ENCODE measurements around the gene CALCOCO2.

CALCOCO2 gene

GRCh38 chr17:48908047-48908843 lies 77.4 kb downstream of the CALCOCO2 start, which contains the start of gene UBE2Z:
UBE2Z (plus strand) TSS chr17:48908407; CDS start chr17:48908504, 97 bp downstream.
- TF ChIP-seq CTCF (IDR thresholded peaks at IDR 0.05; ENCODE audit: insufficient read depth, missing control alignments): peak; percentile 35
- DNase-seq (ENCODE audit: insufficient read length, low spot score): peak; percentile 90
- FAIRE-seq: no peak

DNA sequence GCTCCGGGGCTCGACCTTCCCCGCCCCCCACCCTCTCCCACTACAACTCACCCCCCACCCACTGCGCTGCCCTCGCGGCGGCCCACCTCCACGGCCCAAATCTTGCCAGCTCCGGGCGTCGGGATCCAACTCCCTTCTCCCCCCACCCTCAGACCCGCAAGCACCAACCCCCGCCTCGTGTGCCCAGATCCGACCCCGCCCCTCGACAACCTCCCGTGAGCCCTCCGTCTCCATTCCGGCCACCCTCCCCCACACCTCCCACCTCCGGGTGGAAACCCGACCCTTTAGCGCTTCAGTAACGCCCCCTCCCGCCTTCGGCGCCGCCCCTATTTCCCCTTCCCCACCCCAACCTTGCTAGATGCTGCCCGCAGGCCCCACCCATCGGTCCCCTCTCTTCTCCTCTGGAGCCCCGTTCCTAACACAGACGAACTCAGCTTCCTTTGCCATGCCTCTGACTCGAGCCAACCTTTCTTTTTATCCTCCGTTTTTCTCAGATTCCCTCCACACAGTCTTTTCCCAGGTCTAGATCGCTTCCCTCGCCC lies 78.1 kb downstream of the CALCOCO2 start:
- no peak for TF ChIP-seq CTCF (IDR thresholded peaks at IDR 0.05; ENCODE audit: insufficient read depth, missing control alignments)
- no peak for FAIRE-seq

DNA sequence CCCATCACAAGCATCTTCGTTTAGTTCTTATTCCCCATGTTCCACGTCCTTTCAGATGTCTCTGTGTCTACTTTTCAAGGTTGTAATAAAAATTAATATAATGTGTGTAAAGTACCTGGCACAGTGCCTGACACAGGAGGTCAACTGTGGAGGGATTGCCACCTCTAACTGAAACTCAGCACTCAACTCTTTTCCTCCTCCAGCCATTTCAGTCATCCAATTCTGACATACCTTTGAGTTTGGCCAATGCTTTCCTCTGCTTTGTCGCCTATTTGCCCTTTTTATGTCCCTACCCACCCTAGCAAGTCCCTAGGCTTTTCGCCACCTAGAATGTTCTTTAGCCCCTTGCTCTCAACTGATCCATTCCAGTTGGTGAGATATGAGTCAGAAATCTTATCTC lies 78.9 kb downstream of the CALCOCO2 start:
- no peak for FAIRE-seq
- no peak for TF ChIP-seq CTCF (IDR thresholded peaks at IDR 0.05; ENCODE audit: insufficient read depth, missing control alignments)
- no peak for DNase-seq (ENCODE audit: insufficient read length, low spot score)

More for the DNA sequence above, 78.1 kb downstream of the CALCOCO2 start:
- DNase-seq (ENCODE audit: insufficient read length, low spot score): peak; percentile 50

GRCh38 chr17:48910370-48910769 lies 79.5 kb downstream of the CALCOCO2 start:
- DNase-seq (ENCODE audit: insufficient read length, low spot score) (no peak), FAIRE-seq (no peak)
- no peak for TF ChIP-seq CTCF (IDR thresholded peaks at IDR 0.05; ENCODE audit: insufficient read depth, missing control alignments)

DNA sequence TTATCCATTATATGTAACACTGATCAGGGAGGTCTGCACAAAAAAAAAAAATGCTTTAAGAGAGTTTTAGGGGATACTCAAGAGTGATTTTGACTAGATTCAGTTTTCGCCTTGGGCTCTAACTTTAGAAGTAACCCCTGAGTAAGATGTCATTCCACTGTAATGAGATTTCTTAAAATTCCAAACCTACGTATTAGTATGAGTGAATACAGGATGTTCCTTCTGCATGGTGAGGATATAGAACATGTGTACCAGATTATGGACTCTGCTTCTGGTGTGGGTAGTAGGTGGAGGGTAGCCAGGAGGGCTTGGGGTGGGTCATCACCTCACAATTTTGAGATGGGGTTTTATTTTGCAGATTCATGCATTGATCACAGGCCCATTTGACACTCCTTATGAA lies 81.6 kb downstream of the CALCOCO2 start:
- FAIRE-seq: no peak
- no peak for DNase-seq (ENCODE audit: insufficient read length, low spot score)
- no peak for TF ChIP-seq CTCF (IDR thresholded peaks at IDR 0.05; ENCODE audit: insufficient read depth, missing control alignments)
